RWPE1 (cell line): ENCODE data around the gene WTIP.
A peak's percentile ranks its signal among the peaks of the same experiment; 100 is the strongest.

Experiments
- CTCF ChIA-PET: fragments of 350-600 bp; sonication (Branson Sonifier 250); formaldehyde crosslinking; extraction: SDS; loops from one replicate; lab custom pipeline; 2021; lab: Yijun Ruan, JAX
- POLR2A ChIA-PET: fragments of 400-600 bp; formaldehyde crosslinking; extraction: SDS; loops from one replicate; lab custom pipeline; 2020; ENCODE audit warnings: antibody characterized with exemption; ENCODE audit not compliant: low non-redundant PET; lab: Yijun Ruan, JAX
- DNase-seq: peaks from one replicate; pipeline ENCODE4 v3.0.0; 2012; ENCODE audit warnings: low spot score
- H3K27ac ChIP-seq: fragments of 450-650 bp; 2 replicates; pipeline ENCODE4 v1.5.1; 2017
- CTCF ChIP-seq: fragments of 450-650 bp; conservative IDR thresholded peaks from 2 replicates; pipeline ENCODE4 v1.5.1; 2017; ENCODE audit warnings: low read depth, mild to moderate bottlenecking

WTIP gene

GRCh38 chr19:34495416-34495815 lies 13.9 kb downstream of the WTIP start:
- TF ChIP-seq CTCF: no peak
- ChIA-PET CTCF (no interaction called here), POLR2A (no interaction called here)
- no peak for DNase-seq
- no peak overlapping the region for H3K27ac ChIP-seq

- TF ChIP-seq CTCF: no peak
- DNase-seq: no peak
- H3K27ac ChIP-seq: no peak overlapping the region
- ChIA-PET POLR2A (no interaction called here), CTCF (interaction anchor here (1.2 kb wide), 1 partner anchor 216 kb away, joined by 4 read pairs; no protein-coding TSS in a partner anchor)
Measured at GRCh38 chr19:34497112-34497805, 15.7 kb downstream of the WTIP start.

- CTCF ChIA-PET: no interaction called here
- DNase-seq: no peak
- POLR2A ChIA-PET: interaction anchor here (0.6 kb wide), 1 partner anchor 21 kb away, joined by 3 read pairs; no protein-coding TSS in a partner anchor
- peak overlapping the region; percentile 12 for H3K27ac ChIP-seq
- TF ChIP-seq CTCF: no peak
Measured at GRCh38 chr19:34499155-34499834, 17.7 kb downstream of the WTIP start.

GRCh38 chr19:34500656-34501120 lies 19.1 kb downstream of the WTIP start:
- TF ChIP-seq CTCF: no peak
- CTCF ChIA-PET: interaction anchor here (0.6 kb wide), 1 partner anchor 166 kb away, joined by 9 read pairs; no protein-coding TSS in a partner anchor
- no peak for DNase-seq
- POLR2A ChIA-PET: no interaction called here
- peak overlapping the region; percentile 15; the same call in 1 of the 2 replicates for H3K27ac ChIP-seq

- no peak overlapping the region; the same call in 1 of the 2 replicates for H3K27ac ChIP-seq
- peak; percentile 83 for DNase-seq
- TF ChIP-seq CTCF: peak; percentile 98
- ChIA-PET CTCF (interaction anchor here (0.6 to 0.7 kb wide), 3 partner anchors 167 to 1069 kb away, joined by 3 to 9 read pairs (median 4); no protein-coding TSS in a partner anchor), POLR2A (no interaction called here)
Measured at GRCh38 chr19:34501339-34502320, 20.1 kb downstream of the WTIP start.
